K562 (cell line): Measurements from ENCODE around the gene KRT28. TPM values are rescaled to one million over a fixed set of nuclear protein-coding genes. Genes with fewer than 3 reads are reported as not detected.
A peak's percentile ranks its signal among the peaks of the same experiment; 100 is the strongest.

ENCODE experiments used
- CC2D1A ChIP-seq: fragments of 450-650 bp; IDR thresholded peaks from 2 replicates; pipeline ENCODE4 v1.6.1; 2017; ENCODE audit warnings: mild to moderate bottlenecking
- CGGBP1 ChIP-seq: fragments of 250-450 bp; sonication (Bioruptor Pico); IDR thresholded peaks from 2 replicates; pipeline ENCODE4 v1.9.0; 2021; ENCODE audit warnings: mild to moderate bottlenecking
- CHD7 ChIP-seq: fragments of 200-600 bp; sonication (generic); IDR thresholded peaks from one replicate; pipeline ENCODE4 v1.6.1; 2012; ENCODE audit warnings: mild to moderate bottlenecking, low read depth, low read length, inconsistent platforms
- GTF2E2 ChIP-seq: fragments of 200-800 bp; sonication (Bioruptor generic); IDR thresholded peaks from 2 replicates; pipeline ENCODE4 v1.6.1; 2016; ENCODE audit warnings: missing genetic modification characterization, missing compliant biosample characterization
- LEF1 ChIP-seq: fragments of 450-650 bp; IDR thresholded peaks from 2 replicates; pipeline ENCODE4 v1.6.1; 2016; ENCODE audit warnings: mild to moderate bottlenecking
- NFIC ChIP-seq: fragments of 450-650 bp; IDR thresholded peaks from 2 replicates; pipeline ENCODE4 v1.6.1; 2017; ENCODE audit warnings: mild to moderate bottlenecking, inconsistent platforms
- PHTF2 ChIP-seq: fragments of 250-450 bp; sonication (Bioruptor Pico); IDR thresholded peaks from 2 replicates; pipeline ENCODE4 v1.5.0; 2021; ENCODE audit warnings: mild to moderate bottlenecking
- TEAD4 ChIP-seq, 2 experiments: sonication (generic) in 1 of 2; formaldehyde crosslinking in 1 of 2; IDR thresholded peaks; 2 replicates each; pipeline versions ENCODE4 v1.6.1 to v1.8.0; 2012 to 2022; ENCODE audit warnings: borderline replicate concordance in 1 of 2, inconsistent platforms in 1 of 2, low read length in 1 of 2, mild to moderate bottlenecking in 1 of 2, missing genetic modification reagents in 1 of 2
- ZFP36 ChIP-seq: fragments of 150-350 bp; IDR thresholded peaks from 2 replicates; pipeline ENCODE4 v1.6.1; 2018; ENCODE audit warnings: low read length, low read depth; ENCODE audit not compliant: partially characterized antibody
- ZNF551 ChIP-seq: fragments of 250-450 bp; sonication (Bioruptor Pico); IDR thresholded peaks from 2 replicates; pipeline ENCODE4 v1.5.0; 2021; ENCODE audit warnings: mild to moderate bottlenecking, moderate library complexity
- polyA plus RNA-seq, 8 experiments: library from polyadenylated mRNA; depleted of rRNA in 4 of 8; stranded (reverse) in 5 of 8; unstranded in 3 of 8; fragments of >200 nt; fragmentation: Nextera tagmentation in 2 of 8; fragmentation: Illumina TruSeq in 1 of 8; extraction: Ambion mirVana in 2 of 8; extraction: Trizol in 1 of 8; gene quantifications; 2 replicates each; pipeline versions ENCODE4 v1.2.1 to v1.2.3, GENCODE V29; 2011 to 2014; ENCODE audit warnings: inconsistent platforms in 1 of 8, missing spikeins in 1 of 8
- total RNA-seq, 7 experiments: library from RNA; depleted of rRNA in 6 of 7; stranded (reverse); fragments of >200 nt in 6 of 7; fragmentation: Illumina TruSeq in 2 of 7; extraction: Trizol in 2 of 7; gene quantifications; 2 replicates each; pipeline versions ENCODE4 v1.2.1 to v1.2.3, GENCODE V29; 2011 to 2021; ENCODE audit warnings: low replicate concordance in 1 of 7
- TF ChIP-seq, protein P1 (sequence below): IDR thresholded peaks from 2 replicates; pipeline ENCODE4 v1.6.1; 2012; ENCODE audit warnings: low read depth, low read length, improper control_type of control experiment, borderline replicate concordance

The KRT28 gene
- total and polyA plus RNA-seq, 9 of the 15 experiments (the other 6 are each of a cell fraction or from before 2014, with no cell fraction given): not detected

DNA sequence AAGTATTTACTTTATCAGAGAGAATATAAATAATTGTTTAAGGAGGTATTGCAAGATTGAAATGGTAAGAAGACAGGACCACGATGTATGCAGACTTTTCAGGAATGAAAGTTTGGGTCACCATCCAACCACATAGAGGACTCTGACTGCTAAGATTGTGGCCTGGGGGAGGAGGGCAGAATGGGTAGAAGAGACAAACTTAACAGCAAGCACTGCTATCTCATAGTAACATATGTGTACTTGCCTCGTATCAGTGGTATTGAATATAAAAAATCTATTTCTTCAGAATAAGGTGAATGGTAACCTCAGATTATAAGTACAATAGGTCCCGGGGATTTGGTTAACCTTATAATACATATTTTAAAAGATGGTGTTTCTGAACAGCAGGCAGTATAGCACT, 16.8 kb upstream of the KRT28 start (continued):
- TF ChIP-seq TEAD4 (IDR thresholded peaks at IDR 0.05; ENCODE audit: low read length) (peak; percentile 77), TEAD4 (CRISPR knock-in tag; IDR thresholded peaks at IDR 0.05; ENCODE audit: borderline replicate concordance) (no peak), CHD7 (no peak), CGGBP1 (CRISPR knock-in tag) (no peak), ZNF551 (CRISPR knock-in tag) (no peak), ZFP36 (no peak), PHTF2 (CRISPR knock-in tag) (no peak), CC2D1A (peak; percentile 47; the same call in 1 of the 2 replicates), GTF2E2 (tag) (no peak), NFIC (peak; percentile 34; the same call in 1 of the 2 replicates), LEF1 (peak; percentile 22; the same call in 1 of the 2 replicates)
- TF ChIP-seq, protein P1, sequence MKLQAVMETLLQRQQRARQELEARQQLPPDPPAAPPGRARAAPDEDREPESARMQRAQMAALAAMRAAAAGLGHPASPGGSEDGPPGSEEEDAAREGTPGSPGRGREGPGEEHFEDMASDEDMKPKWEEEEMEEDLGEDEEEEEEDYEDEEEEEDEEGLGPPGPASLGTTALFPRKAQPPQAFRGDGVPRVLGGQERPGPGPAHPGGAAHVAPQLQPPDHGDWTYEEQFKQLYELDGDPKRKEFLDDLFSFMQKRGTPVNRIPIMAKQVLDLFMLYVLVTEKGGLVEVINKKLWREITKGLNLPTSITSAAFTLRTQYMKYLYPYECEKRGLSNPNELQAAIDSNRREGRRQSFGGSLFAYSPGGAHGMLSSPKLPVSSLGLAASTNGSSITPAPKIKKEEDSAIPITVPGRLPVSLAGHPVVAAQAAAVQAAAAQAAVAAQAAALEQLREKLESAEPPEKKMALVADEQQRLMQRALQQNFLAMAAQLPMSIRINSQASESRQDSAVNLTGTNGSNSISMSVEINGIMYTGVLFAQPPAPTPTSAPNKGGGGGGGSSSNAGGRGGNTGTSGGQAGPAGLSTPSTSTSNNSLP: peak; percentile 91; the same call in 1 of the 2 replicates
